ENCODE data around the gene ADPRHL1.
"Not testable (repeated sequence)": the region's sequence is repeated elsewhere in the genome, so short reads cannot be mapped to it uniquely, and the experiment has no call there.

The ADPRHL1 gene

DNA sequence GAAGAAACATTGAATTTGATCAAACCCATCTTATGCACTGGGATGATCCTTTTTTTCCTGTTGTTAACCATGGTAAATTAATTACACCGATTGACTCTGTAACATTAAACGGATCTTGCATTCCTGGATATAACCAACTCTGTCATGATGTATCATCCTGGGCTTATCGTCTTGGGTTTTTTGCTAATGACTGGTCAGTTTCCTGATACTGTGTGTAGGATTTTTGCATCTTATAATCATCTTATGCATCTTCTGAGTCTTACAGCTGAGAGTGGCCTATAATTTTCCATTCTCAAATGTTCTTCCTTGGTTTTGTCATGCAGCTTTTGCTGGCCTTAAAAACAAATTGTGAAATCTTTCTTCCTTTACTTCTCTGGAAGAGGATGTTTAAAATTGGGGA is 24.4 kb upstream of the ADPRHL1 start:
- DNase-seq = no peak

DNA sequence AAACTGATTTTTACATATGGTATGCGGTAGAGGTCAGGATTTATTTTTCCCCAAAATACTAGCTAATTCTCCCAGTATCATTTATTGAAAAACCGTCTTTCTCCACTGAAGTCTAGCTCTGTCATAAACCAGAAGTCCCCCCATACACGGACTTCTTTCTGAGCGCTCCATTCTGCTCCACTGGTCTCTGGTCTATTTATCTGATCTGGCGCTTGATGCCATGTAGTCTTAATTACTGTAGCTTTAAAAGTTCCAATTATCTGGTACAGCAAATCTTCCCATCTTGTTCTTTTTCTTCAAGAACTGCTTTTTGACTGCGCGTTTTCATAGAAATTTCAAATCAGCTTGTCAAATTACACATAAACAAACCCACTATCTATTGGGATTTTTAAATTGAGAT is 23.5 kb upstream of the ADPRHL1 start:
- no peak for DNase-seq

DNA sequence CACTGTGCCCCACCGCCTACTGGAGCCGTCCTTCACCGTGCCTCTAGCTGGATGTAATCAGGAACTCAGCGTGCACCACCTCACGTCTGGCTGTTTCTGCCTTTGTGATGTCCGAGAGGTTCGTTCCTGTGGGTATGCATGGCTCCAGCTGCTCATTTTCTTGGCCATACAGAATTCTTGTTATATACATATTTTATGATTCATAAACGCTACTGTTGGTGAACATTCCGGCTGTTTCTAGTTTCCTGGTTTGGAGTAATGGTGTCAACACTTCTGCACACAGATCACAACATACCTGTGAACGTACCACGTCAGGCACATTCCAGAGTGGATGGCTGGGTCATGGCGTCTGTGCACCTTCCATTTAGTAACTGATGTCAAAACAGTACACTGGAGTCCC is 22.6 kb upstream of the ADPRHL1 start:
- DNase-seq = no peak

DNA sequence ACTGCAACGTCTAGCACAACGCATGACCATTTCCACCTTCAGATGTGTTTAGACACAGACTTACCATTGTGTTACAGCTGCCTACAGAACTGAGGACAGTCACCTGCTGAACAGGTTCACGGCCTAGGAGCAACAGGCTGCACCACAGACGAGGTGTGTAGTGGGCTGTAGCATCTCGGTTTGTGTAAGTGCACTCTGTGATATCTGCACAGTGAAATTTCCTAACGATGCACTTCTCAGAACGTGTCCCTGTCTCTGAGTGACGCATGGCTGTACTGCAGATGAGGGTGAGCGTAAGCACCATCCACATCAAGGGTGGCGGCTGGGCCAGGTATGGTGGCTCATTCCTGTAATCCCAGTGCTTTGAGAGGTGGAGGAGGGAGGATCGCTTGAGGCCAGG is 22.0 kb upstream of the ADPRHL1 start:
- DNase-seq = no peak

DNA sequence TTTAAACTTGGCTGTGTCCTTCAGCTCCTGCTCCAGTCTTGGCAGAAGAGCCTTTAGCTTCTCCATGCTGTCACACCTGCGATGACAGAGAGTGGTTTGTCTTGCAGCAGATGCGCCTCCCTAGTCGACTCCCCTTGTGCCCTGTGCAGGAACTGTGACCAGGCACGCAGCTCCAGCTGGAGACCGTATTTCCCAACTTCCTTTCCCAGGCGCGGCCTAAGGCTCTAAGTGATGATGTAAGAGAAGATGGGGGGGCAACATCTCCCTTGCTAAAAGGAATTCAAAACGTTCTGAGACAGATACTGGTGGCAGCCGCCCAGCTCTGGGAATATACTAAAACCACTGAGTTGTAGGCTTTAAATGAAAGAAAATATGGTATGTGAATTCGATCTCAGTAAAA is 20.9 kb upstream of the ADPRHL1 start:
- no peak for DNase-seq

DNA sequence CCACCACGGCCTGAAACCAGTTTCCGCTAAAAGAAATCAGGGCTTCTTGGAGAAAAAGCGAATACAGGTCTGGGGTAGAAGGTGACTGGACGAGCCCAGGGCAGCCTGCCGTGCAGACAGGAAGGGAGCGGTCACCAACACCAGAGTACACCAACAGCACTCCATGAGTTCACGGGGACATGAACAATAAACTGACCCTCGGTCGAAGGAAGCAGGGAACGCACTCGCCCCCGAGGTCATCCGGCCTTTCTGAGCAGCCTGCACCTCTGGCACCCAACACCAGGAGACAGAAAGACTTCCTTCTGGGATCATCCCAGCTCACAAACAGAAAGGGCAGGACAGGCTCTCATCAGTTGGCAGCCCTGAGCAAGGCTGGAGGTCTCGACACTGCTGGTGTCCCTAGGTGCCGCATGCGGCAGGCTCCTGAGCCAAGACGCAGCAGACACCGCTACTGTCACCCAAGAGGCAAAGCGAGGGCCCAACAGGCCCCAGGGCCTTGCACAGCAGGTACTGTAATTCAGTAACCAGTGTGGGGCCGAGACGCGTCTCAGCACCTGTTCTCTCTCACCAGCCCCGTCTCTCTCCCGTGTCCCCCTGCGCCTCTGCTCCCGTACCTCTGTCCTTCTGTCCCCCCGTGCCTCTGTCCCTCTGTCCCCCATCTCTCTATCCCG is 19.2 kb upstream of the ADPRHL1 start:
- DNase-seq = no peak

DNA sequence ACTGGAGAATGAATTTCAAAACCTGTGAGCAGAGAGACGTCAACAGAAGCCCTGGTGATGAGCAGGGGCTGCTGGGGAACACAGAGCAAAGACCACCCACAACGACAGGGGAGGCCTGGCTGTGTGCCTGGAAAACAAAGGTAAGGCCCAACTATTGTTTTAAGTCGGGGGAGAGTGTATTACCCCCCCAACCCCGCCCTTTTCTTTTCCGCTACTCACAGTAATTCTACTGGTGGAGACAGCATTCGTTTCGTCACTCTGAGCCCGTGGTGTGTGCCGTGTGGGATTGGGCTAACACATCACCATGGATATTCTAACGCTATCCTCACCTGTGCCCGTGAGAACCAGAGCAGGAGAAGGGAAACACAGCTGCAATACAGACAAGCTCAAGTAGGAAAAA is 18.6 kb upstream of the ADPRHL1 start:
- no peak for DNase-seq

DNA sequence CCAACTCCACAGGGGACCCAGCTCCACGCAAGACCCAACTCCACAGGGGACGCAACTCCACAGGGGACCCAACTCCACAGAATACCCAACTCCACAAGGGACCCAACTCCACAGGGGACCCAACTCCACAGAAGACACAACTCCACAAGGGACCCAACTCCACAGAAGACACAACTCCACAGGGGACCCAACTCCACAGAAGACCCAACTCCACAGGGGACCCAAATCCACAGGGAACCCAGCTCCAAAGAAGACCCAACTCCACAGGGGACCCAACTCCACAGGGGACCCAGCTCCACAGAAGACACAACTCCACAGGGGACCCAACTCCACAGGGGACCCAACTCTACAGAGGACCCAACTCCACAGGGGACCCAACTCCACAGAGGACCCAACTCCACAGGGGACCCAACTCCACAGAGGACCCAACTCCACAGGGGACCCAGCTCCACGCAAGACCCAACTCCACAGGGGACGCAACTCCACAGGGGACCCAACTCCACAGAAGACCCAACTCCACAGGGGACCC is 17.4 kb upstream of the ADPRHL1 start:
- not testable (repeated sequence) for DNase-seq

DNA sequence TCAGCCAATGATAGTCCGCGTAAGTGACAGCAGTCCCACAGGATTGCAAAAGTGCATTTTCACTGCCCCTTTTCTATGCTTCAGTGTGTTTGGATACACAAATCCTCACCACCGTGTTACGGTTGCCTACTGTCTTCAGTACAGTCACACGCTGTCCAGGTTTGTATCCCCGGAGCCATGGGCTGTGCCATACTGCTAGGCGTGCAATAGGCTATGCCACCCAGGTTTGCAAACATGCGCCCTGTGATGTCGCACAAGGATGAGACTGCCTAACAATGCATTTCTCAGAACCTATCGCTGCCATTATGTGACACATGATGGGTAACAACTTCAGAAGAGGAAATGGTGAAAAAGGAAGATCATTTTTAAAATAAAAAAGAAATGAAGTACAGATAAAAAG is 16.8 kb upstream of the ADPRHL1 start:
- DNase-seq = no peak

DNA sequence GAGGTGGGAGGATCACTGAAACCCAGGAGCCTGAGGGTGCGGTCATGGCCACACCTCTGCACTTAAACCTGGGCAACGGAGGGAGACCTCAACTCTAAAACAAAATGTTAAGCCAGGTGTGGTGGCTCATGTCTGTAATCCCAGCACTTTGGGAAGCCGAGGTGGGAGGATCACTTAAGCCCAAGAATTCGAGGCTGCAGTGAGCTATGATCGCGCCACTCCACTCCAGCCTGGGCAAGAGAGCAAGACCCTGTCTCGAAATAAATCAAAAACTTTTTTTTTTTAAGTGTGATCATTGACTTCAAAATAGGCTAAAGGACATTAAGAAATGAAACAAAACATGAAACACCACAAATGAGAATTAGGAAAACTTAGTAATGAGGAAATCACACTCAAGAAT is 16.3 kb upstream of the ADPRHL1 start:
- no peak for DNase-seq

DNA sequence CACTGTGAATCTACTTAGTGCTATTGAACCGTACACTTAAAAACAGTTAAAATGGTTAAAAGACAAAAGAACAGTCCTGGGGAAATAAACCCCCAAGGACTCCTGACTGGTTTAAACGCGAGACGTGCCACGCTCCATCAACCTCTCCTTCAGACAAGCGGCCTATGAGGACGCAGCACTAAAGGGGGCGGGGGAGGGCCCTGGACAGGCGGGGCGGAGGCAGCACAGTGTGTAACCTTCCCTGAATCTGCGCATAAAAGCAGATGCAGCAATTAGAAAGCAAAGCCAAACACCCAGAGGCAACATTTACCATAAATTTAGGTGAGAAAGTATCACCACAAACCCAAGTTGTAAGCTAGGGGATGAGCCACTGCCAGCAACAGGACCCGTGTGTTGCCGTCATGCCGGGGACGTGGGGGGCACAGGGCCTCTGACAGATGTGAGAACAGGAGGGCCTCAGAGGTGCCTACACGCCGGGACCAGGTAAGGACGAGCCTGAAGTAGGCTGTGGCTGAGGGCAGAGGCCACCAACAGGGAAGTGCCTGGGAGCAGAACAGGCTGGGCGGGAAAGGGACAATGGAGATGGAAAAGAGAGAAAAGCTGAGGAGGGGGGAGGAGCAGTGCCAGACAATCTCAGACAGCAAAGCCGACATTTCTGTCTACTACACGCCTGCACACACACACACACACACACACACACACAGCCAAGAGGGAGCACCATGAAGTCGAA is 15.3 kb upstream of the ADPRHL1 start:
- DNase-seq = no peak

DNA sequence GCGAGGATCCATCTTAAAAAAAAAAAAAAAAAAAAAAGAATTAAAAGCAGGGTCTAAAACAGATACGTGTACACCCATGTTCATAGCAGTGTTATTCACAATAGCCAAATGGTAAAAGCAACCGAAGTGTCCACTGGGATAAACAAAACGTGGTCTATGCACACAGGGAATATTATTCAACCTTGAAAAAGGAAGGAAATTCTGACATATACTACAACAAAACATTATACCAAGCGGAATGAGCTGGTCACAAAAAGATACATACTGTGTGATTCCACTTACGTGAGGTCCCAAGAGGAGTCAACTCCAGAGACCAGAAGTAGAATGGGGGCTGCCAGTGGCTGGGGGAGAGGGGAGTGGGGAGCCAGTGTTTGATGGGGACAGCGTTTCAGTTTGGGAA is 14.7 kb upstream of the ADPRHL1 start:
- no peak for DNase-seq

DNA sequence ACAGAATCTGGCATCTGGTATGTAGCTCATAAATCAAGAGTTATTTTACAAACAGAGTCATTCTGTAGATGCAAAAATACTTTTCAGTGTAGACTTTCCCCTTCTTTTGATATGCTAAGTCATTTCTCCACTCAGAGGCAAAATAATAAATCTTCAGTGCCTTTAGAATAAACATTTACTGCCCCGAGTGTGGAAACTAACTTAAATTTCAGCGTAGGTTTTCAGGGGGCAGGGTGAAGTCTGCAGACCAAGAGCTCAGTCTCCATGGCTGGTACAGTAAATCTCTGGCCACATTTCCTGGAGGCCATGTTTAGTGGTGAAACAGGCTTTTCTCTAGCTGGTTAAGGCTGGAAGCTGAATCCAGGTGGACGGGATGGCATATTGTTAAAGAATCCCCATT is 13.1 kb upstream of the ADPRHL1 start:
- no peak for DNase-seq

DNA sequence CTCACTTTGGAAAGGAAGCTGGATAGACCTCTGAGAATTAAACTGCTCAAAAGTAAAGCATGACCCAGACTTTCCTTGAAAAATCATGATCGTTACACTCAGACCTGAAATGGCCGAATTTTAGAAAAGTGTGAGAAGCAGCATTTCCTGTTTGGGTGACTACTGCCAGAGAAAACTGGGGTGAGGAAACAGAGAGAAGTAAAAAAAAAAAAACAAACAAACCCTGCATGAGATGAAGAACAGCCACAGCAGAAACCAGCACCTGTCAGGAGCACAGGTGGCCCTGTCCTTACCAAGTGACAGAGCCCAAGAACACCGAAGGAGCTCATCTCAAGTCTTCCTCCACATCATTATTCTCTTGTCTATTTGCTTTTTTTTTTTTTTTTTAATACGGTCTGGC is 12.0 kb upstream of the ADPRHL1 start:
- no peak for DNase-seq

DNA sequence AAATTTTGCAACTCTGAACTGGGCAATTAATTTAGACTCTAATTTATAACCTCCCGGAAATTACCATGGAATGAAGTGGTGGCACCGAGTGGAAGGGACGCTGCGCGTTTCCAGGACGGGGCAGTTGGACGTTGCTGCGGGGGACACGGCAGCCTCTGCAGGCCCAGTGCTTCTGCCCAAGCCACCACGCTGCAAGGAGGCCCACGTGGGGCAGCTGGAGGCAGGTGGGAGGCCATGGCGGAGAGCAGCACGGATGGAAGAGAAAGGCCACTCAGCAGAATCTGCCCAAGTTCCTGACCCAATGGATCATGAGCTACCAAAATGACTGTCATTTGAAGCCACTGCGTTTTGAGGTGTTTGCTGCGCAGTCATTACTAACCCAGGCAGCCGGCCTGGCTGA is 11.2 kb upstream of the ADPRHL1 start:
- no peak for DNase-seq

DNA sequence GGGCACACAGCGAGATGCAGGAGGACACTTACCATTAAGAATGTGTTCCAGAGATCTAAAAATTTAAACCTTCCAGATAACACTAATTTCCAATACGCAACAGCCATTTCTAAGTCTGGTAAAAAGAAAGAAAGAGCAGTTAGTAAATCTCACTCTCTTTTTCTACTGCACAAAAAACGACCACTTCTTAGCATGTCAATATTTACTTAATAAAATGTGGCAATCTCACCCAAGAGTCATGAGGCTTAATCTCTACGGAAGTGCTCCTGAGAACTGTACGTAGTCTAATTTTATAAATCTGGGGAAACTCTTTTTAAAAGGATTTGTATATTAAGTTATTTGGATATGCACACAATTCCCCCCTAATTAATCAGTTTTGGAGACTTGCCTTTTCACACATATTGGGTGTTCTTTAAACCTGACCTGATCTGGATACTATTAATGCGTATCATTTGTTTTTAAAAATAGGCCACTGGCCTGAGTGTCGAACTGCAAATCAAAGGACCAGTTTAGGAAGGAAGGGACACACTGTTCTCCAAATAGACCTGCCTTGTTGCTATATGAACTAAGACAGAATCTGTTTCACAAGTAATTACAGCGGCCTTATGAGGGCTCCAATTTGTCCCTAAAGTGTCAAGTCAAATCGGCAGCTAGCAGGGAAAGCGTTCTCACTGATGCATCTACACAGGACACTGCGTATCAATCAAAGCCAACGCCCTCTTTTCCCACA is 7.9 kb upstream of the ADPRHL1 start:
- no peak for DNase-seq

DNA sequence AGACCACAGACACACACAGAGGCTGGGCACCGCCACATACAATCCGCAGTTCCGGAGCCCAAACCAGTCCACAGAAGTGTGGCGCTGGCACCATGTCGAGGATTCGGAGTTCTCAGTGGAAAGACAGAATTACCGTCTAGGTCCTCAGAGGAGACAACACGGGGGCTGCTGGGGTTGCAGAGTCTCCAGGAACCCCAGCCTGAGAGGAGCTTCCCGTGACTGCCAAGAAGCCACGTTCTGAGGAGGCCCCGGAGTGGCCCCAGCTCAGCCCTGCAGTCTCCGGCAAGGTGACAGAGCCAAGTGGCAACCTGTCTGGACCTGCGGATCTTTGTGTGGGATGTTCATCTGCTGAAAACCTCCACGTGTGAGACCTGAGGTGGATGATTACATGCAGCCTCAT is 7.3 kb upstream of the ADPRHL1 start:
- DNase-seq = no peak

DNA sequence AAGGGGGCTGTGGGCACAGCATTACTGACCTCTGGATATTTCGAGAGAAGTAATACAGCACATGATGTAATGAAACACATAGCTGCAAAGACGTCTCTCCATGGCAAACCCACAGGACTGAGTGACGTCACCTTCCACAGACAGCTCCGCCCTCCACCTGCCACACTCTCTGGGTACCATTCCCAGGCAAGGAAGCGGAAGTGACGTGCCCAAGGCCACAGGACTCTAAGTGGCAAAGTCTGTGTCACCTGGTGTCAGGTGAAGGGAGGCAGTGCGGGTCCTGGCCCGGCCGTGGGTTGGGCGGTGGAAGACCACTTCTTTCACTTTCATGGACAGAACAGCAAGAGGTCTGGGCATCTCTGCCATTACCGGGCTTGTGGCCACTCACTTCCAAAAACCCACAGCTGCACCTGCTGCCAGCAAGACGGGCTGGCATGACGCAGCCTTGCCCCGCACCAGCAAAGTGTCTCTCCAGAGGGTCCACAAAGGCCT is 6.8 kb upstream of the ADPRHL1 start:
- no peak for DNase-seq

DNA sequence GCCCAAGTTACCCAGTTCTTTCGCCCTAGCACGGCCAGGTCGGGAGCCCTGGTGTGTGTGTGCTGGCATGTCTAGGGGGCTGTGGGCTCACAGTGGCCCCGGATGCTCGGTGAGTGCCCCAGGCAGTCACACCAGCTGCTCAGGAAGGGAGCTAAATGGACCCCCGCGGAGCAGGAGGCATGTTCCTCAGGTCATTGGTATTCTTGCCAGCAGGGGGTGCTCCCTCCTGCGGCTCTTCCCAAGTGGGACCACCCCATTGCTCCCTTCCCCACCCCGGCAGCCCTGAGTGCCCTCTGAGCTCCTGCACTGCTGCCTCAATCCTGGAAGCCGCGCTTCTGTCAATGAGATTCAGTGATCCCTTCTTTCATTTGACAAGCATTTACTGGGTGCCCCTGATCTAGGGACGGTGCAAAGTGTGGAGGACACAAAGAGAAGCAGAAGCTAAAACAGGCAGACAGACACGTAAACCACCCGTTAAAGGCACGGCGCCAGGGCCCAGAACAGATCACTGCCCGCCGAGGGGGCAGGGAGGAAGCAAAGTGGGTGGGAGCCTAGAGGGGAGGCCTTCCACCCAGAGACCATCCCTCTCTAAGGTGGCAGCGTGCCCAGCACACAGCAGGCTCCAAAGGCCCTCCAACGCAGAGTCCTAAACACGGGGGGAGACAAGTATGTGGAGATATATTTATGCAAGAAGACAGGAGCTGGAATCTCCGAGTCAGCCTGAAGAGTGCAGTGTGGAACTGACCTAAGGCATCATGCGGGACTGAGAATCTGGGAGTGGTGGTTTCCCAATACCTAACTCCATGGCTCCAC is 5.2 kb upstream of the ADPRHL1 start:
- peak in 1 of 2 experiments; percentile 22 for DNase-seq

DNA sequence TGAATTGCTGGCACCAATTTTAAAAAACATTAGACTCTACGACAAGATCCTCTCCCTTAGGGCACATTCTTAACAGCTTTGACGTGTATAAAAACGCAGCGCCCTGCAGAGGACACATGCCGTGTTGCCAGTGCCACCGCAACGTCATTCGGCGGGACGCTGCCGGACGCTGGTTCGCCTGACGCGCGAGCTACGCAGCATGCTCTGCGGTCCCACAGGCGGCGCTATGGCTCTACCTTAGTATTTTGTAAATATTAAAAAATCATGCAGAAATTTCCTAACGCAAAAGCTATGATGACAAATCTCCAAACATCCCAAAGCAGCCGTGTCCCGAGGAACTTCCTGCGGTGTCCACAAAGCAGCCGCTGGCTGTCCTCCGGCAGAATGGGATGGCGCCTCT is 4.2 kb upstream of the ADPRHL1 start:
- no peak for DNase-seq

DNA sequence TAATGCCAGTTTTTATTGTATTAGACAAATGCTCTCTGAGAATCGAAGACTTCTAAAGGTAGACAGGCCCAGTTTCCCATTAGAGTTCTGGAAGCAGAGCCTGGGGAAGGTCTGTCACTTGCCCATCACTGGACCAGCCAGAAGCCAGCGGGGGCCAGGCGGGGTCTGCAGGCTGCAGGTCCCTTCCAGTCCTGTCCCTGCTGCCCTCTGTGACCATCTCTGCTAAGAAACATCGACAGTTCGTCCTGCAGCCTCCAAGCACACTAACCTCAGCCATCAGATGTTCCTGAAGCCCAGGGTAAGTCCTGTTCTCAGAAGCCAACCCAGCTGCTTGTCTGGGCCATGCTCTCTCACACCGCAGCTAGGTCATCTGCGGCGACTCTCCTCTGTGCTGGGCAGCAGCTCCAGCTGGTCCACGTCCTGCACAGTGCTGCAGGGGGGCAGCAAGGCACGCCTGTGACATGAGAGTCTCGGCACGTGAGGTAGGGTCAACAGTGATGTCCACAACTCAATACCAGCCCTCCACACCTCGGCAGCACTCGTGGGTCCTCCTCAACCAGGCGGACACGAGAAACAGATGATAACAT is 2.9 kb upstream of the ADPRHL1 start:
- DNase-seq = no peak

DNA sequence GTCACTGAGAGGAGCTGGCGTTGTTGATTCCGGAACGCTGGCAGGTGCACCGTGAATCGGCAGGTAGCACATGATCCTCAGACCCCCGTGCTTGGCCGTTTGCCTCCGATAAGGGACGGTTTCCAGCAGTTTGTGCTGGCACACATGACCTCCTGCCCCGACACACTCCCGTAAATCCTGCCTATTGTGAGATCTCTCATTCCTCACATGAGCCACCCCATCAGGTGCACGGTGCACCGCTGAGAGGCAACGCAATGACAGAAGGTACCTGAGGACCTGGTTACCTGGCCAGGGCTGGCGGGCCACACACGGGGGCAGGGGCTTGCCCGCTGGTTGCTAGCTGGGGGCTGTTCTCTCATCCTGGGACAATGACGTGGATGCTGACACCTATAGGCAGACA is 2.1 kb upstream of the ADPRHL1 start:
- no peak for DNase-seq

DNA sequence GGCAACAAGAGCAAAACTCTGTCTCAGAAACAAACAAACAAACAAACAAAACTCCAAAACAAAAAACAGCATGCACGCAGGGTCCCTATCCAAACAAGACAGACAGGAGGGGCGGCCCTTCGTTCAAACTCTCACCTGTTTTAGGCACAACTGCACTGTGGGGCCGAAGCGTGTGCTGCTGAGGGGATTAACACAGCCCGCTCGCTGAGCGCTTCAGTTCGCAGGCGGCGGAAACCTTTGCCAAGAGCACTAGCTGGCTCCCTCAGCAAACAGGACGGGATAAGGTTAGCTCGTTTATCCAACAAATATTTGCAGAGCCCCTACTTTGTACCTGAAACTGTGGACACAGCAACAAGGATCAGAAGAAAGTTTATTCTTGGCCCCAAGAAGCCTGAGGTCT is 1.6 kb upstream of the ADPRHL1 start:
- no peak for DNase-seq
